SU-DHL-6 (cell line): ENCODE results near the gene VEGFA.

Experiments used
- H2AFZ ChIP-seq: fragments of 200-600 bp; sonication (generic); 2 replicates; pipeline ENCODE4 v1.6.1; 2014; ENCODE audit warnings: low read depth, mild to moderate bottlenecking, moderate library complexity, mixed read lengths, antibody characterized with exemption, low read length; ENCODE audit not compliant: severe bottlenecking
- H3F3A ChIP-seq: fragments of 200-600 bp; shearing (Covaris generic); 2 replicates; pipeline ENCODE4 v1.6.0; 2016; ENCODE audit warnings: antibody characterized with exemption, mild to moderate bottlenecking; ENCODE audit not compliant: insufficient read depth
- H3K27ac ChIP-seq: fragments of 200-600 bp; sonication (generic); 2 replicates; pipeline ENCODE4 v1.5.1; 2016; ENCODE audit warnings: low read depth, mild to moderate bottlenecking, low read length, moderate library complexity, mixed read lengths
- H3K27me3 ChIP-seq: fragments of 200-600 bp; sonication (generic), shearing (Covaris generic); 2 replicates; pipeline ENCODE4 v1.6.0; 2014; ENCODE audit warnings: mild to moderate bottlenecking, low read length
- H3K36me3 ChIP-seq: fragments of 200-600 bp; sonication (generic); 2 replicates; pipeline ENCODE4 v1.6.1; 2014; ENCODE audit warnings: mild to moderate bottlenecking, low read length, mixed read lengths
- H3K4me2 ChIP-seq: fragments of 300-600, 200-600 bp; shearing (Covaris generic), sonication (generic); 2 replicates; pipeline ENCODE4 v1.6.0; 2014; ENCODE audit warnings: low read length, low read depth, mild to moderate bottlenecking; ENCODE audit not compliant: poor library complexity, severe bottlenecking
- H3K4me3 ChIP-seq: fragments of 200-600 bp; sonication (generic); 2 replicates; pipeline ENCODE4 v1.5.1; 2014; ENCODE audit warnings: antibody characterized with exemption, low read length, mild to moderate bottlenecking, mixed read lengths; ENCODE audit not compliant: insufficient read depth, poor library complexity, severe bottlenecking
- H3K79me2 ChIP-seq: fragments of 200-600 bp; sonication (generic); 2 replicates; pipeline ENCODE4 v1.6.1; 2014; ENCODE audit warnings: mild to moderate bottlenecking, low read length, moderate library complexity; ENCODE audit not compliant: insufficient read depth
- H3K9ac ChIP-seq: fragments of 200-600 bp; sonication (generic); 2 replicates; pipeline ENCODE4 v1.7.0; 2014; ENCODE audit warnings: mild to moderate bottlenecking, low read length
- H3K9me2 ChIP-seq: fragments of 200-600 bp; sonication (generic); replicated peaks from 2 replicates; pipeline ENCODE4 v1.6.1; 2014; ENCODE audit warnings: low read length; ENCODE audit not compliant: insufficient read depth
- H3K9me3 ChIP-seq: fragments of 200-600 bp; sonication (generic); 2 replicates; pipeline ENCODE4 v1.6.1; 2014; ENCODE audit warnings: low read length, mixed read lengths; ENCODE audit not compliant: insufficient read depth
- H4K20me1 ChIP-seq: fragments of 200-600 bp; sonication (generic); 2 replicates; pipeline ENCODE4 v1.6.1; 2014; ENCODE audit warnings: low read depth, mild to moderate bottlenecking, antibody characterized with exemption, low read length, moderate library complexity, mixed read lengths
- CTCF ChIP-seq: fragments of 200-600 bp; sonication (generic); IDR thresholded peaks from one replicate; pipeline ENCODE4 v1.5.1; 2017; ENCODE audit warnings: antibody characterized with exemption, mild to moderate bottlenecking, low read length, moderate library complexity; ENCODE audit not compliant: insufficient read depth, poor library complexity, severe bottlenecking
- EZH2phosphoT487 ChIP-seq: fragments of 200-600 bp; sonication (generic), shearing (Covaris generic); conservative IDR thresholded peaks from 2 replicates; pipeline ENCODE4 v1.6.1; 2018; ENCODE audit warnings: mild to moderate bottlenecking, antibody characterized with exemption, low read length, moderate library complexity, mixed read lengths

Gene VEGFA

GRCh38 chr6:43830775-43831174 is 60.8 kb downstream of the VEGFA start:
- H4K20me1 ChIP-seq, result no peaks in the 10 kb centered on the region
- no peak overlapping the region for H3K4me2 ChIP-seq
- no peak overlapping the region for H3K9ac ChIP-seq
- no peaks in the 10 kb centered on the region for H3K27me3 ChIP-seq
- no peaks in the 10 kb centered on the region for H3K36me3 ChIP-seq
- H3K9me2 ChIP-seq, result no peaks in the 10 kb centered on the region
- no peaks in the 10 kb centered on the region for H3K79me2 ChIP-seq
- H2AFZ ChIP-seq, result no peak overlapping the region
- H3F3A ChIP-seq, result no peaks in the 10 kb centered on the region
- H3K4me3 ChIP-seq, result no peak overlapping the region
- no peaks in the 10 kb centered on the region for H3K9me3 ChIP-seq
- TF ChIP-seq EZH2phosphoT487 (no peak), CTCF (no peak)
- no peak overlapping the region for H3K27ac ChIP-seq

- no peaks in the 10 kb centered on the region for H3K9me2 ChIP-seq
- H3K9me3 ChIP-seq, result no peaks in the 10 kb centered on the region
- no peak for TF ChIP-seq EZH2phosphoT487
- TF ChIP-seq CTCF, result no peak
- H3K79me2 ChIP-seq, result no peaks in the 10 kb centered on the region
- no peak overlapping the region for H3K4me3 ChIP-seq
- H4K20me1 ChIP-seq, result no peaks in the 10 kb centered on the region
- H3K36me3 ChIP-seq, result no peaks in the 10 kb centered on the region
- H3K9ac ChIP-seq, result no peak overlapping the region
- no peak overlapping the region for H2AFZ ChIP-seq
- no peak overlapping the region for H3K27ac ChIP-seq
- no peak overlapping the region for H3K4me2 ChIP-seq
- no peaks in the 10 kb centered on the region for H3K27me3 ChIP-seq
- H3F3A ChIP-seq, result no peaks in the 10 kb centered on the region
Observed at GRCh38 chr6:43831191-43831590, 61.2 kb downstream of the VEGFA start.

- H3K79me2 ChIP-seq, result no peaks in the 10 kb centered on the region
Observed at GRCh38 chr6:43833223-43833995, 63.4 kb downstream of the VEGFA start.

More at GRCh38 chr6:43833223-43833995, 63.4 kb downstream of the VEGFA start:
- no peak overlapping the region for H3K27ac ChIP-seq
- no peak overlapping the region for H3K4me3 ChIP-seq
- no peaks in the 10 kb centered on the region for H3K9me3 ChIP-seq
- no peaks in the 10 kb centered on the region for H3K27me3 ChIP-seq
- TF ChIP-seq CTCF (no peak), EZH2phosphoT487 (no peak)
- no peaks in the 10 kb centered on the region for H4K20me1 ChIP-seq
- H2AFZ ChIP-seq, result no peak overlapping the region
- H3F3A ChIP-seq, result no peaks in the 10 kb centered on the region
- no peak overlapping the region for H3K4me2 ChIP-seq
- no peaks in the 10 kb centered on the region for H3K36me3 ChIP-seq
- no peaks in the 10 kb centered on the region for H3K9me2 ChIP-seq
- no peak overlapping the region for H3K9ac ChIP-seq
